Measurements from ENCODE around the gene GNB1.

GNB1 gene

DNA sequence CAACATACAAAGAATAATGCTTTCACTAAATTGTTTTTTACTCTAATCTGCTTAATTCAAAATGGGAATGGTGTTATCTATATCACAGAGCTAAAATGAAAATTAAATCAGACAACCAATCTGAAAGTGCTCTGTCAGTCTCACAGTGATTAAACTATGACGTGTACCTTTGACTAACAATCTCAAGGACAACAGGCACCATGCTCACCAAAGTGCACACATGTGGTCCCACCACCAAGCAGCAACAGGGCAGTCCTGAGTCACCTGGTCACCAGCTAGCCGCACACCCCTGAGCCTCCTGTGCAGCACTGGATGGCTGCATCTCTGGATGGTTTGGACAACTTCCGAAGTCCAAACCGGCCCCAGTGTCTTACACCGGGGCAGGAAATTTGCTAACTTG is 58.1 kb downstream of the GNB1 start:
- in situ Hi-C loops (cut with MboI; ENCODE audit: low sequenced_read_pairs) = no loop called here

DNA sequence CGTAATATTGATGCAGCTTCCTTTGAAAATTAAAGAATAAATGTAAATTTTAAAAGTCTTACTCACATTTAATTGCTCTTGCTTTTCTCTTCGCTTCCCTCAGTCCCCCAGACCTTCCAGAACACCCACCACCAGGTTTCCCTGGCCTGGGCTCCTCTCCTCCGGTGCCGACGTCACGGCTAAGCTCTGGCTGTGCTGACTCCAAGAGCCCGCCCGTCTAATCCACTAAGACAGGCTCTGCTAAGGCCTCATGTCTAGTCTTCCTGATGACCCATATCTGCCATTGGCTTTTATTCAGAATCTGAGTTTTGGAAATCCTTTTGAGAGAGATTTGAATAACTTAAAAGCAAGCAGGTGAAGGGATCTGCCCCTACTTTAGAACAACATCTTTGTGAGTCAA is 58.7 kb downstream of the GNB1 start:
- in situ Hi-C loops (cut with MboI; ENCODE audit: low sequenced_read_pairs) = no loop called here

DNA sequence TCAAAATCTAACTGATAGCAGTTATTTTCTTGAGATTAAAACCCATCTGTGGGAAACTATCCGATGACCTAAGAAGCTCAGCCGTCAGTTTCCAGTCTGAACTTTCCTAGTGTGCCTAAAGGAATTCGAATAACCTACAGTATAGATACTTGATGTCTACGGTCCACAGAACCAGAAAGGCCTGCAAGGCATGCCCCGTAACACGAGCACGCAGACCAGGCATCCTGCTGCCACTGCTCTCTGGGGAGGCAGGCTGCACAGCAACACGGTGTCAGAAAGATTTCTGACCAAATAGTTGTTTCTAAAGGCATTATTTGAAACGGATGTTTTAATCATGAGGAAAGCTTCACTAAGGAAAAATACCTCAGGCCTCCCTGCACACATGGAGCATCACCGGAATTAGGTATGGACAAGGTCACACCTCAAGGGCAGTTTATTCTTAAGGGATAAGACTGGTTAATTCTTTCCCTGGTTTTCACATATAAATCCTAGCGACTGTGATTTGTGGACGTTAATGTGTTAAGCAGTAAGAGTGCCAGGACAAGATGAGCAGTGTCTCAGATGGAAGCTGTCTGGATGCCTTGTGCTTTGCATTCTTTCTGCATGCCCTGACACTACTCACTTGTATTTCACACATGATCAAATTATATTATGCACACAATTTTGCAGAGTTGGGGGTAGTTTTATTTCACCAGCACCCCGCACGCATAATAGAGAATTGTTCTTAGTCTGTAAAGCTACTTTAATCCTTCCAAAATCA is 63.6 kb downstream of the GNB1 start:
- in situ Hi-C loops (cut with MboI; ENCODE audit: low sequenced_read_pairs) = no loop called here

DNA sequence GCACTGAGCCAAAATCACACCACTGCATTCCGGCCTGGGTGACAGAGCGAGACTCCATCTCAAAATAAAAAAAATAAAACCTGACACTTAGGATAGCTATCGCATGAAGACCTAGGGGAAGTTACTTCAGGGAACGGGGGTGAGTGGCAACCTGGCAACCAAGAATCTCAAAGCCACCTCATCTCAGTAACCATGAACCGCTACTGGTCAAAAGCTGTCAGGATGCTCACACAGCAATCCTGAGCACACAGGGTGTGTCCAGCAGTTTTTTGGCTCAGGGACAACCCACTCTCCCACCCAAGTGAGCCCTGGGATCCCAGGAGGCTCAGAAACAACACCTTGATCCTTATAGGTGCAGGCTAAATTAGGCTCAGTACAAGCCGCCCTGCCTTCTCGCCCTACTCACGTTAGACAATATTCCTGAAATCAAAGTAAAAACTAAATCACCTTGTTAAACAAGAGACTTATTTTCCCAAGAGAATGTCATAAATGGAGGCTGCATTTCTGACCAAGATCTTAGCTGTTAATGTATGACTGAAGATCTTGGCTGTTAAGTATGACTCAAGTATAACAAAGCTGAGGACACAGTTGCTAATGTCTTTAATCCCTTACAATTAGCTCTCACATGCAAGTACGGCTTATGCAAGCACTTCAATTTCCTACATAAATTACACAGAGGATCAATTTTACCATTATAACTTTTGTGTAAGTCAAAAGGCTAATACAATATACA is 64.4 kb downstream of the GNB1 start:
- in situ Hi-C loops (cut with MboI; ENCODE audit: low sequenced_read_pairs) = no loop called here

DNA sequence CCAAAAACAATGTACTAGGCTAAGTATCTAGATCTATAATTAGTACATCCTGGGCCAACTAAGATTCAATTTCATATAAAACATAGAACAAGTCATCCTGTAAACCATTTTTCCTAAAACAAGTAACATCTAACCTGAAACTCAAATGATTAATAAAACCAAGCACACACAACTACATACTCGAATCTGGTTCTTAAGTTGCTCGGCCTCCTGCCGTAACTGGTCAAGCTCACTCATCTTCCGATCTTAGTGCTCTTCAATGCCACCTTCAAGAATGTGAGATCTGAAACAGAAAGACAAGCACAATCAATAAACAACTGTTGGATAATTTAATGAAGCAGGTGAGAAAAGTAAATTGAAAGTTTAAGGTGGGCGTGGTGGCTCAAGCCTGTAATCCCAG is 65.7 kb downstream of the GNB1 start:
- in situ Hi-C loops (cut with MboI; ENCODE audit: low sequenced_read_pairs) = no loop called here

DNA sequence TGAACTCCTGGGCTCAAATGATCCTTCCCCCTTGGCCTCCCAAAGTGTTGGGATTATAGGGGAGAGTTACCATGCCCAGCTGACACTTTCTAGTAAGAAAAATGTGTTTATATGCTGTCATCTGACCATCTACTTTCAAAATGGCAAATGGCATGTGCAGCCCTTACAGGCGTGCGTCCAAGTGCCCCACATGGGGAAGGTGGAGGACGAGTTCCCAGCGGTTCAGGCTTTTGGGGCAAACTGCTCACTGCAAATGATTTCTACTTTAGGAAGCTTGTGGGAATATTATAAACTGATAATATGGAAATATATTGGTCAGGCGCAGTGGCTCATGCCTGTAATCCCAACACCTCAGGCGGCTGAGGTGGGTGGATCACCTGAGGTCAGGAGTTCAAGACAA is 71.1 kb downstream of the GNB1 start:
- in situ Hi-C loops (cut with MboI; ENCODE audit: low sequenced_read_pairs) = no loop called here

DNA sequence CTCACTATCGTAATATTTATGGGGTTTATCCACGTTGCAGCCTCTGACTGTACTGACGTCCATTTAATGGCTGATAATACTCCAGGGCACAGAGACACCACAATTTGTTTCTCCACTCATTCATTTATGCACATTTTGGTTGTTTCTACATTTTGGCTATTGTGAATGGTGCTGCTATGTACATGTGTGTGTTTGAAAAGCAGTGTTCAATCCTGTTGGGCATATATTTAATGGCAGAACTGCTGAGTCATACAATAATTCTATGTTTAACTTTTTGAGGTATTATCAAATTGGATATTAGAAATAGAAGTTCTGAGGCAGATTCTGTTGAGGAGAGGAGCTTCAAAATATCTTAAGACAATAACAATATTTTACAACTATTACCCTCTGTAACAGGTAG is 73.7 kb downstream of the GNB1 start:
- in situ Hi-C loops (cut with MboI; ENCODE audit: low sequenced_read_pairs) = no loop called here

DNA sequence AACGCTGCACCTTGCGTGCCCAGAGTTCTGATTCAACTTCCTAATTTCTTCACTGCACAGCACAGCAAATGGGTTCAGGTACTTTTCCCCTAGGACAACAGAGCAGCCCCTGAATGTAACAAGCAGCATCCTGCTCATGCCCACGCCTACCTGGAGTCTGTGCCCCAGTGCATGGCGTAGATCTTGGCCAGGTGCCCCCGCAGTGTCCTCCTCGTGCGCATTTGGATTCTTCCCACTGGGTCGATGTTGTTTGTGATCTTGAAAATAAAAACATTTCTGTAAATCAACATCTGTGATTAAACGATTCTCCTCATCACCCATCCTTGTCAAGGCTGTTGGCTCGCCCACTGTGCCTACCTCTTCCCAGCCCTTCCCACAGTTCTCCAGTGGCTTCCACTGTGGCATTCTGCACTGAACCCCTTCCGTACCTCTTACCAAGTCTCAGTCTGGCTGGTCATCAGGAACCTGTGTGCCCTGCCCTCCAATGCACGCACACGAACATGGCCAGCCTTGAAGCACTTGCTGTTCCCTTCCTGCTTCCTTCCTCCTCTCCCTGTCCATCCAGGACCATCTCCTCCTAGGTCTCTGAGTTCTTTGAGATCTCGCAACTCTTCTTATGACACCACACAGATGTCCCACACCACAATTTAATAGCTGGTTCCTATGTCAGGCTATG is 75.1 kb downstream of the GNB1 start:
- in situ Hi-C loops (cut with MboI; ENCODE audit: low sequenced_read_pairs) = no loop called here

DNA sequence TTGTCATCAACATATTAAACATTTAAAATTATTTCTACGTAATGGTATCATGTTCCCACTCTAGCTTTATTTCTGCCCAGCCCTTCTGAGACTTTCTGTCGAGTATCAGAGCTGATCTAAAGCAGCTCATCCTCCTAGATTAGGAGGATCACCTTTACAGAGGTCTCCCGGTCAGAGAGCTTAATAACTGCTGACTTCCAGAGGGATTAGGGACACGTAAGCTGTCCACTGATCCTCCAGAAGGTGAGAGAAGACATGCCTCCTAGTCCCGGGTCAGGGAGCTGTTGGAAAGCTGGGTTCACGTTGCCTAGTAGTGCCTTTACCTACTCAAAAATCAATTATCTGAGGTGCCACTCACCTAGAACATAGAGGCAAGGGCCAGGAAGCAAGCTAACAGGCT is 81.4 kb downstream of the GNB1 start:
- in situ Hi-C loops (cut with MboI; ENCODE audit: low sequenced_read_pairs) = no loop called here

DNA sequence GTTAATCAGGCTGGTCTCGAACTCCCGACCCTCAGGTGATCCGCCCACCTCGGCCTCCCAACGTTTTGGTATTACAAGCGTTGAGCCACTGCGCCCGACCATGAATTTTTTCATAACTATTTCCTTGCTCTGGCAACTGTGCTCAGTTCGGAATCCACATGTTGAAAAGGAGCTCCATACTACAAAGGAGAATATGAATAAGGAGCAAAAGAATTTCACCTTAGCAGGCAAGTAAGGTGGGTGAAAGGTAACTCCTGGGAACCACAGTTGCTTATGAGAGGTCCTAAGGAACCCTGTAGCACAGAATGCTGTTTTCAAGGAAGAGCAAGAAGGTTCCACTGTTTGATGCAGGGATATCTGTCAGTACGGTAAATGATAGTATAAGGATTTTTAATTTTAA is 82.7 kb downstream of the GNB1 start:
- in situ Hi-C loops (cut with MboI; ENCODE audit: low sequenced_read_pairs) = no loop called here

DNA sequence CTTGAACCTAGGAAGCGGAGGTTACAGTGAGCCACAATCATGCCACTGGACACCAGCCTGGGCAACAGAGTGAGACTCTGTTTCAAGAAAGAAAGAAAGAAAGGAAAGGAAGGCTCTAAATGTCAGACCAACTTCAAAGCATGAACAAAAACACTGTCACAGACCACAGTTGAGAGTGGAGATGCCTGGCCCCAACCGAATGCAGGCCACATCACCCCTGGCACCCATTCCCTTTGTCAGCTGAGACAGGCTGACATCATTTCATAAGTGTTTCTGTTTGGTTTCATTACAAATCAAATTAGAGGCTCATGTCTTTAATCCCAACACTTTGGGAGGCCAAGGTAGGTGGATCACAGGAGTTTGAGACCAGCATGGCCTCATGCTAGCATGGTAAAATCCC is 84.0 kb downstream of the GNB1 start:
- in situ Hi-C loops (cut with MboI; ENCODE audit: low sequenced_read_pairs) = no loop called here

DNA sequence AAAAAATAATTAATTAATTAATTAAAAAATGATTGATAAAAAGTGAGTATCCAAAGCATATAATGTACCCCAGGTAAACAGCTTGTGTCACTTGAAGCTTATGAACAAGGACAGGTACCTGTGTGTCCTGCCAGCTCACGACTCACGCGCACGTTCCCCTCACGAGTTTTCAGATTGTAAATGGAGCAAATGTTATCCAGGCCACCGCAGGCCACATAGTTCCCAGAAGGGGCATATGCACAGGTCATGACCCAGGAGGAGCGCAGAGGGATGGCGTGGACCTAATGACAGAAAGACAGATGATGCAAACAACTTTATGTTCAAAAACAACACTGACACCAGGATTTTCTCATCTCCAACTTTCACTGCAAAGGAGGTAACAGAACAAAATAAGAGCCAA is 86.6 kb downstream of the GNB1 start:
- in situ Hi-C loops (cut with MboI; ENCODE audit: low sequenced_read_pairs) = no loop called here

DNA sequence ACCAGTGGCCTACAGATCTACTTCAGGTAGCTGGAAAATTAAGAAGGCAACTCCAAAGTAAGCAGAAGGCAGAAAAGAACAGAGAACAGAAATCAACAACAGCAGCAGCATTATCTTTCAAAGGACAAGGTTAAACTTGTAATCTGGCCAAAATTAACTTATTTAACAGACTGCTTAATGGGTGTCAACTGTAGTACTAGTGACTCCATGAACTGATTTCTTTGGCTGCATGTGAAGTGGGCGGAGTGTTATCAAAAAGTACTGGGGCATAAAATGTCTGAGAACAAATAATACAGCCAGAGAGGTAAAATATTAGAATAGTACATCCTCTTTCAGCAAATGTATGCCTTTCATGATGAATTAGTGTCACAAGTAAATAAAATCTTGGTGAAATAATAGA is 88.0 kb downstream of the GNB1 start:
- in situ Hi-C loops (cut with MboI; ENCODE audit: low sequenced_read_pairs) = no loop called here

DNA sequence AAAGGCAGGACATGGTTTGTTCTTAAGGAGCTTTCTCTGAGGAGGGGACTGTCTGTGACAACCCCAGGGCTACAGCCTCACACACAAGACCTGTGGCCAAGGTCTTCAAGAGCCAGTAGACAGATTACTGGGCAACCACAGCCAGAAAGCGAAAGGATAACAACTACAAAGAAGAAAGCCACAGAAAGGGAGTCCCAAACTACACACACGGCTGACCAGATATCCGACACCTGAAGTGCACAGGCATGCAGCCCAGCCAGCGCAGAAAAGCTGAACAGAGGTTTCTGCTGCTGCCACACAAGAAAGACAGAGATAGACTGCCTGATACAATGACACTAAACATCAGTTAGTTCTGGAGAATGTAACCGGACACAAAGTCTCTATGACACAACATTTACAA is 91.2 kb downstream of the GNB1 start:
- in situ Hi-C loops (cut with MboI; ENCODE audit: low sequenced_read_pairs) = no loop called here

DNA sequence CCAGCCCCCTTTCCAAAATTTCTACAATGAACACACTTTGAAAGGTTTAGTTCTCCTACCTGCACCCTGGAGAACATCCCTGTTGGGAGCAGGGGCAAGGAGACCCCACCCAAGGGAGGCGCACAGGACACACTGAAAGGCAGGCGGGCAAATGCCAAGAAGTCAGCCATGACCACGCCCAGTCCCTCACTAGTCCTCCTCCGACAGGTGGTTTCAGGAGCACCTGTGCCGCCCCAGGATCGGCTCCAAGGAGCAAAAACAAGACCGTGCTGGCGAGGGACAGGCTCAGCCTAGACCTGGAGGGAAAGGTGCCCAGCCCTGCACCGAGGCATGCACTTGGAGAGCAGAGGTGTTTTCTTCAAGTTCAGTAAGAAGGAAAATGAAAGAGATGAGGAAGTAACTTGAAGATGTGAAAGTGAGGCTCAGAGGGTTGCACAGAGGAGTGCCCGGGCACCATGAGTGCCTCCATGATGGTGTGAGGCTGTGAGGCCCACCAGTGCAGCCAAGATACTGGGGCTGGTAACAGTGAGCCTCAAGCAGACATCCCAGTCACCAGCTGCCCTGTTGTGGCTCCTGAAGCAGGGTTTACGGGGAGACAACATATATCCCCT is 93.1 kb downstream of the GNB1 start:
- in situ Hi-C loops (cut with MboI; ENCODE audit: low sequenced_read_pairs) = no loop called here

DNA sequence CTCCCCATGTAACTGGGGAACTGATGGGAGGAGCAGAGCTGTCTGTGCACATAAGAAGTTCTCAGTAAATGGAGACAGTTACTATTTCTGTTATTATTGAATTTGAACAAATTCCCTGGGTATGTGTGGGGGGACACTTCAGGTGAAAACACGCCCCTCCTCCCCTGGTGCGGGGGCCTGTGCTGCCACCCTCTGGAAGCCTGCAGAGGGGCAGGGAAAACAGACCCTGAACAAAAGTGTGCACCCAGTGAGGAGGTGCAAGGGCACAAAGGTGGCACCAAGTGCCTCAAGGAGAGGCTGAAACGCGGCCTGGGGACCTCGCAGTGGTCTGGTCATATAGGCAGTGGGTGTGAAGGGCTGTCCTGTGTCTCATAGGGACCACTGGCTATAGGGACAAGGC is 94.4 kb downstream of the GNB1 start:
- in situ Hi-C loops (cut with MboI; ENCODE audit: low sequenced_read_pairs) = no loop called here

DNA sequence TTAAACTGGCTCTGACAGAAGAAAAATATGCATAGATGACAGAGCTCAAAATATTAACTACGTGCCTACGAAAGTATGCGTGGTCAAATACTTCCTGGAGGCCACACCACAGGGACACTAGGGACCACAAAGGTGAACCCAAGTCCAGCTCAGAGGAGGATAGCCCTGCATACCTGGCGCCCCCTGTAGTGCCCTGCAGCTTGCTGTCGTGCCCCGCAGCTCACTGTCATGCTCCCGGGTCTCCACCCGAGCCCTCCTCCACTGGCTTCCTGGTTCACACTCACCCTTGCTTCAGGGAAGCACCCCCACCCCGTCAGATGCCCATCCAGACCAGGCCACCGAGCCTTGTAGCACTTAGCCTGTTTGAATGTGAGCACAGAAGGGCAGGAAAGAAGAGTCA is 95.9 kb downstream of the GNB1 start:
- in situ Hi-C loops (cut with MboI; ENCODE audit: low sequenced_read_pairs) = no loop called here

DNA sequence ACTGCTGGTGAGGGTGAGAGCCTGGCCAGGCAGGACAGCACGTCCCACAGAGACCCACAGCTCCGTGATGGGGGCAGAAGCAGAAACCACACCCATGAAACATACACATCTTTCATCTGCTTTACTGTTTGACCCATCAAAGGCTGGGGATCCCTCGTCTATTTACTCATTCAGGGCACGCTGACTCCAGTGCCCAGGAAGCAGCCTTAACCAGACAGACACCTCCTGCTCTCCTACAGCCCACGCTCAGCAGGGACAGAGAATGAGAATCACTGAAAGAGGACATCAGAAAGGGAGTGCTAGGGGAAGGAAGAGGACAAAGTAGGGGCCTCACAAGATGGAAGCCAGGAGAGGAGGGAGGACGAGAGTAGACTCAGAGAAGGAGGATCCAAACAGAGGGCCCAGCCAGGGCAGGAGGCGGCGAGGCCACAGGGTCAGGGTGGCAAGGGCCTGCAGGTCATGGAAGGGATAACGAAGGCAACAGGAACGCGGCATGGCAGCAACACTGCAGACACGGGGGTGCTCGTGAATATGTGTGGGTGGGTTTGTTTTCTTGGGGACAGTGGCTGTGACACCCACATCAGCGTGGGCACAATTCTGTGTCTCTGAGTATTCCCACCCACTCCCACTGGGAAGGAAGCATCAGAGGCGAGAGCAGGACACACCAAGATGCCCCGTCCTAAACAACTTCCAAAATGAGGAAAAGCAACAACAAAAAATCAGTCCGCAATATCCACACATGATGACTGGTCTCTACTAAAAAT is 97.2 kb downstream of the GNB1 start:
- in situ Hi-C loops (cut with MboI; ENCODE audit: low sequenced_read_pairs) = no loop called here

DNA sequence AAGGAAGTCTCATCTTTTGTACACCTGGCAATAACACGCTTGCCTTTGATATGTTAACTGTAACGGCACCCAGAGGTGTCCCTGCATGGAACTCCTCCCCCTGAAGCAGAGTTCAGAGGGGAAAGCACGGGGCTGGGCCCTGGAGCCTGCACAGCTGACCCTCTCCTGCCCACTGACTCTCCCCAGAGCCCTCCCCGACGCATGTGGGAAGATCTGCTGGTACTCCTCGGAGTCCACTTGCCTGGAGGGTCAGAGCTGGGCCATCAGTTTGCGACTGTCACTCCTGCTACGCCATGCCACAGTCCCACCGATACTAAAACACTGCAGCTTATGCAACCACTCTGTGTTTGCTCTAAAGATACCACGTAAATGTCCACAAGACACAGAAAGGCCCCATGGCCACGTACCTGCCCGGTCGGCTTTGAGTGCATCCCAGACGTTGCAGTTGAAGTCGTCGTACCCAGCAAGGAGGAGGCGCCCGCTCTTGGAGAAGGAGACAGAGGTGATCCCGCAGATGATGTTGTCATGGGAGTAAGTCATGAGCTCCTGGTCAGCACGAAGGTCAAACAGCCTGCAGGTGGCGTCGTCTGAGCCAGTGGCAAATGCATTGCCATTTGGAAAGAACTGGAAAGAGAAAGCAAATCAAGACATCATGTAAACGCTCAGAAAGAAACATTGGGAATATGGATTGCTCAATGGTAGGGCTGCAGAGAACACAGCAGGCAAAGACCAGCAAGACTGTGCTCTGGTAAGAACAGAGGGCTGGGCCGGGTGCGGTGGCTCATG is 102.0 kb downstream of the GNB1 start:
- in situ Hi-C loops (cut with MboI; ENCODE audit: low sequenced_read_pairs) = no loop called here

DNA sequence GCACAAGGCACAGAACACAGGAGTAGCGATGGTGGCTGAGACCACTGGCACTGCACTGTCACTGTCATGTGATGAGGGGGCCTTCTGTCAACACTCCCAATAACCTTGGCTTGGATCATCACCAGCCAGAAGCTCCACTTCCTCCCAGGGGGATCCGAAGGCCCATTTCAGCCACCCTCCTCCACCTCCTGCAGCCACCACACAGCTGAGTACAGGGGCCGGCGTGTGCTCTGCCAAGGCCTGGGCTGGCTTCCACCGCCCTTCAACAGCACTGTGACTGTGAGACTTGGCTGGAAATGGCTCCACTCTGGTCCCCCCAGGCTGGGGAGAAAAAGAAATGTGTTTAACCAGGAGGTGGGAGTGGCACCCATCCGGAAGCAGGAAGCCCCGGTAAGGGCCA is 102.8 kb downstream of the GNB1 start:
- in situ Hi-C loops (cut with MboI; ENCODE audit: low sequenced_read_pairs) = no loop called here
